Left ventricle myocardium inferior (tissue), 1 donor: ENCODE measurements around the gene FEM1C. TPM values are rescaled to one million over a fixed set of nuclear protein-coding genes. Genes with fewer than 3 reads are reported as not detected.
"Not testable (repeated sequence)": the region's sequence is repeated elsewhere in the genome, so short reads cannot be mapped to it uniquely, and the experiment has no call there.

Source experiments
- DNase-seq: peaks from one replicate; pipeline ENCODE4 v3.0.0-alpha.2; 2020
- H3K27ac ChIP-seq: fragments of 200-600 bp; replicated peaks from 2 replicates; pipeline ENCODE4 v1.8.0; 2021
- H3K27me3 ChIP-seq: fragments of 200-600 bp; 2 replicates; pipeline ENCODE4 v1.8.0; 2021; ENCODE audit warnings: low read depth
- H3K36me3 ChIP-seq: fragments of 200-600 bp; 2 replicates; pipeline ENCODE4 v1.8.0; 2021
- H3K4me1 ChIP-seq: fragments of 200-600 bp; 2 replicates; pipeline ENCODE4 v1.8.0; 2021
- H3K4me3 ChIP-seq: fragments of 200-600 bp; 2 replicates; pipeline ENCODE4 v1.8.0; 2021; ENCODE audit warnings: mild to moderate bottlenecking, moderate library complexity
- H3K9me3 ChIP-seq: fragments of 200-600 bp; replicated peaks from 2 replicates; pipeline ENCODE4 v1.8.0; 2021
- intact Hi-C: fragments of 100-400 bp; cut with micrococcal nuclease; formaldehyde crosslinking; loops from one replicate; pipeline ENCODE4 v1.11.0; 2022
- total RNA-seq: library from RNA; stranded (reverse); fragmentation: NEBNext Ultra II Directional; extraction: Animal tissue kit (Norgen Biotek cat#: 25700); gene quantifications from one replicate; pipeline ENCODE4 v1.2.1, GENCODE V29; 2021
- TF ChIP-seq, protein P1 (sequence below): fragments of 200-600 bp; IDR thresholded peaks from 2 replicates; pipeline ENCODE4 v1.8.0; 2021; ENCODE audit warnings: antibody characterized with exemption, mild to moderate bottlenecking, borderline replicate concordance
- donor health status: DM: no; HTN: yes; CAD: no; lungs with severe emphysema.

FEM1C gene
- total RNA-seq, 1 donor from 2014 or later: 59.3 TPM

DNA sequence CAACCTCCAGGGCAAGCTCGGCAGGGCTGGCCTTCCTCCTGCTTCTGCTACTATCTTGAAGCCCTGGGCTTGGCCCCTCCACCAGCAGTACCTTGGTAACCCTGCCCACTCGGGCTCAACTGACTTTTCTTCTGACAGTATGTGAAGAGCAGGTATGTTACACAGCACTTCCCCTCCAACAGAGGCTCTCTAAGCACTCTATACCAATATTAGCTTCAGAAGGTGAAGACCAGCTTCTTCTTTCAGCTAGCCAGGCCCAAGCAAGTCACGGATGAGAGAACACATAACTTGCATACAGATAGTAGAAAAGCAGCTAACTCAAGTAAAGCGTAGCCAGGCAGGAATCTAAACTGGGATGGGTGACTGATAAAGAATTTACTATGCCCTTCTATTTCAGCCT, 64.3 kb downstream of the FEM1C start:
- H3K27ac ChIP-seq: no peak overlapping the region
- intact Hi-C loops: no loop called here
- no peak overlapping the region for H3K4me3 ChIP-seq
- H3K4me1 ChIP-seq: no peaks in the 10 kb centered on the region
- H3K9me3 ChIP-seq: no peaks in the 10 kb centered on the region
- no peaks in the 10 kb centered on the region for H3K36me3 ChIP-seq
- H3K27me3 ChIP-seq: no peaks in the 10 kb centered on the region
- TF ChIP-seq, protein P1, sequence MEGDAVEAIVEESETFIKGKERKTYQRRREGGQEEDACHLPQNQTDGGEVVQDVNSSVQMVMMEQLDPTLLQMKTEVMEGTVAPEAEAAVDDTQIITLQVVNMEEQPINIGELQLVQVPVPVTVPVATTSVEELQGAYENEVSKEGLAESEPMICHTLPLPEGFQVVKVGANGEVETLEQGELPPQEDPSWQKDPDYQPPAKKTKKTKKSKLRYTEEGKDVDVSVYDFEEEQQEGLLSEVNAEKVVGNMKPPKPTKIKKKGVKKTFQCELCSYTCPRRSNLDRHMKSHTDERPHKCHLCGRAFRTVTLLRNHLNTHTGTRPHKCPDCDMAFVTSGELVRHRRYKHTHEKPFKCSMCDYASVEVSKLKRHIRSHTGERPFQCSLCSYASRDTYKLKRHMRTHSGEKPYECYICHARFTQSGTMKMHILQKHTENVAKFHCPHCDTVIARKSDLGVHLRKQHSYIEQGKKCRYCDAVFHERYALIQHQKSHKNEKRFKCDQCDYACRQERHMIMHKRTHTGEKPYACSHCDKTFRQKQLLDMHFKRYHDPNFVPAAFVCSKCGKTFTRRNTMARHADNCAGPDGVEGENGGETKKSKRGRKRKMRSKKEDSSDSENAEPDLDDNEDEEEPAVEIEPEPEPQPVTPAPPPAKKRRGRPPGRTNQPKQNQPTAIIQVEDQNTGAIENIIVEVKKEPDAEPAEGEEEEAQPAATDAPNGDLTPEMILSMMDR: no peak
- DNase-seq: no peak

GRCh38 chr5:115479166-115479873, 65.3 kb downstream of the FEM1C start:
- DNase-seq, H3K9me3 ChIP-seq, intact Hi-C loops: not testable (repeated sequence)

DNA sequence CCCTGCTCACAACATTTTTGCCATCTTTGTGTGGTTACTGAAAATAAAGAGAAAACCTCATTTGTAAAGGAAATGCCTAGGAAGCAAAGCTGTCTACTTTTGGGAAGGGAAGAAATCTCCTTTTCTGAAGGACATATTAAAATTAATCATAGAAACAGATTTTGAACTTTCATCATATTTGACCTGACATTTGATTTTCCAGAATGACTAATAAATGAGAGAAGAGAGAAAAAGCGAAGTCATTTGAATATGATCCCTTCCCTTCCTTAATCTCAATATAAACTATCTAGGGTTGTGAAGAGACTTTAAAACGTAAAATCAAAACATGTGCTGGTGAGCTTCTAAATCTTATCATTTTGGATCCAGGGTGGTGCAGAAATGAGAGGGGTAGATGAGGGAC, 66.3 kb downstream of the FEM1C start:
- TF ChIP-seq, protein P1: no peak
- H3K27me3 ChIP-seq: no peaks in the 10 kb centered on the region
- intact Hi-C loops: no loop called here

More at GRCh38 chr5:115479166-115479873, 65.3 kb downstream of the FEM1C start:
- not testable (repeated sequence) for H3K4me3 ChIP-seq, H3K36me3 ChIP-seq, H3K4me1 ChIP-seq, H3K27me3 ChIP-seq, H3K27ac ChIP-seq

DNA sequence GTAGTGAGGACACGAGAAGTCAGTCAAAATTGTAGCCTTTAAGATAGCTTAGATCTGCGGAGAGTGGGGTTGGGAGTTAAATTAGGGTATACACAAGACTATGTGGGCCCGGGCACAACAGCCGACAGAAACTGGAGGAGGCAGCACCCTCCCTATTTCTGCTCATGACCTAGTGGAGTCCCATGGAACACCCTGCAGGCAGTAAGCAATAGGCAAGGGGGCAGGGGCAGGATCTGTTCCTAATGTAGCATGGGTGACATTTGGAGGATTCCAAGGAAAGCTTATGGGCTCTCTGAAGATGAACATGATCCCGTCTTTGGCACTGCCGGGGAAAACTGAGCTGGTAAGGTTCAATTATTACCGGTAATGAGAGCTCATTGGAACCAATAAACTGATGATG, 67.0 kb downstream of the FEM1C start:
- DNase-seq: no peak
- Histone ChIP-seq H3K27me3 (no peaks in the 10 kb centered on the region), H3K4me3 (no peak overlapping the region), H3K9me3 (no peaks in the 10 kb centered on the region), H3K27ac (no peak overlapping the region), H3K36me3 (no peaks in the 10 kb centered on the region), H3K4me1 (peaks cover 6% of the 10 kb centered on the region)
- TF ChIP-seq, protein P1: no peak
- intact Hi-C loops: no loop called here

More for the DNA sequence above, 66.3 kb downstream of the FEM1C start:
- Histone ChIP-seq H3K9me3 (no peaks in the 10 kb centered on the region), H3K4me3 (no peak overlapping the region), H3K4me1 (no peaks in the 10 kb centered on the region), H3K27ac (no peak overlapping the region), H3K36me3 (no peaks in the 10 kb centered on the region)
- DNase-seq: no peak

DNA sequence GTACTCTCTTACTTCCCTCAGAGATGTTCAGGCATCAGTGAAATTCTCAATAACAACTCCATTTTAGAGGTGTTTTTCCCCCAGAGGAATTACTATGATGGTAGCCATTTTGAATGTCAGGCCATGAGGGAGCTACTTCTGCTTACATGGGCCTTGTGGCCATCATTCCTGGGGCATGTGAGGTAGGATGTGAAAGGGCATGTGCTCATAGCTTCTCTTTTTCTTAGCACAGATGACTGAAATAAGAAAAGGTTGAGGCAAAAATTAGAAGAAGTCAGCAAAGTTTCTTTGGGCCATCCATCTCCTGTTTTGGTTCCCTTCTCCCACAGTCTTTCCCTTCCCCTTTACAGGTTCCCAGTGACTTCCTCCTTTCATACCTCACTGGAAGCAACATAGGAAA, 68.8 kb downstream of the FEM1C start:
- TF ChIP-seq, protein P1: no peak
- no peak overlapping the region for H3K4me3 ChIP-seq
- no peaks in the 10 kb centered on the region for H3K36me3 ChIP-seq
- peaks cover 23% of the 10 kb centered on the region for H3K4me1 ChIP-seq
- no peak overlapping the region for H3K27ac ChIP-seq
- no peaks in the 10 kb centered on the region for H3K9me3 ChIP-seq
- intact Hi-C loops: no loop called here
- DNase-seq: no peak
- H3K27me3 ChIP-seq: no peaks in the 10 kb centered on the region

GRCh38 chr5:115472271-115473025, 72.1 kb downstream of the FEM1C start:
- intact Hi-C loops: no loop called here
- DNase-seq: peak; percentile 65

More at GRCh38 chr5:115472271-115473025, 72.1 kb downstream of the FEM1C start:
- H3K36me3 ChIP-seq: no peaks in the 10 kb centered on the region
- H3K9me3 ChIP-seq: no peaks in the 10 kb centered on the region
- peak overlapping the region; percentile 71 for H3K27ac ChIP-seq
- H3K4me3 ChIP-seq: no peak overlapping the region
- no peaks in the 10 kb centered on the region for H3K27me3 ChIP-seq
- H3K4me1 ChIP-seq: peaks cover 23% of the 10 kb centered on the region
- TF ChIP-seq, protein P1: no peak
